HCT116 (cell line): ENCODE measurements around the gene ESRRA. TPM values are rescaled to one million over a fixed set of nuclear protein-coding genes. Genes with fewer than 3 reads are reported as not detected.

ENCODE experiments used
- ATAC-seq: fragments of 200-7000 bp; cut with Tn5 transposase; 2 replicates; pipeline ENCODE4 v1.9.1; 2020; ENCODE audit warnings: mild to moderate bottlenecking, moderate library complexity
- BruUV-seq: library from RNA; stranded (reverse); fragments of 400-500 nt; replicated peaks from 2 replicates; lab custom pipeline; 2021; lab: Mats Ljungman, UMichigan
- CTCF ChIA-PET: fragments of 300-600 bp; sonication (Branson Sonifier 250); formaldehyde crosslinking; loops from one replicate; lab custom pipeline; 2021; ENCODE audit warnings: antibody characterized with exemption; lab: Charles Lee
- POLR2A ChIA-PET: fragments of 300-600, 350-600 bp; sonication (Branson Sonifier 250); formaldehyde crosslinking; loops from one replicate; lab custom pipeline; 2021; ENCODE audit warnings: antibody characterized with exemption; lab: Charles Lee
- RAD21 ChIA-PET, 2 experiments: fragments of 300-600 bp; sonication (Branson Sonifier 250); formaldehyde crosslinking; loops; one replicate each; lab custom pipeline; 2023; ENCODE audit warnings: low total read pairs in 2 of 2; ENCODE audit not compliant: uncharacterized antibody in 2 of 2, unreplicated experiment in 2 of 2, low non-redundant PET in 1 of 2; lab: Charles Lee
- DNase-seq: peaks from one replicate; pipeline ENCODE4 v3.0.0-alpha.2; 2010; ENCODE audit warnings: low read depth, low spot score
- H2AFZ ChIP-seq: fragments of 200-600 bp; shearing (Covaris generic), sonication (generic); 2 replicates; pipeline ENCODE4 v1.6.1; 2017; ENCODE audit warnings: low read depth, mixed run types, mixed read lengths, antibody characterized with exemption, low read length; ENCODE audit not compliant: poor library complexity, severe bottlenecking
- H3K27ac ChIP-seq: 2 replicates; pipeline ENCODE4 v1.5.1; 2012; ENCODE audit warnings: low read depth, low read length
- H3K27me3 ChIP-seq: fragments of 200-600 bp; sonication (generic); 2 replicates; pipeline ENCODE4 v1.6.1; 2016; ENCODE audit warnings: mixed run types, low read length, mixed read lengths; ENCODE audit not compliant: insufficient read depth
- H3K36me3 ChIP-seq, 2 experiments: fragments of 200-500 bp in 1 of 2; fragments of 200-600 bp in 1 of 2; sonication (Bioruptor generic) in 1 of 2; sonication (generic) in 1 of 2; 2 replicates each; pipeline versions ENCODE4 v1.5.1 to v1.6.1; 2014 to 2016; ENCODE audit warnings: low read length in 2 of 2, inconsistent platforms in 1 of 2, mixed read lengths in 1 of 2, mixed run types in 1 of 2; ENCODE audit not compliant: insufficient read depth in 2 of 2, control insufficient read depth in 1 of 2
- H3K4me1 ChIP-seq, 2 experiments: fragments of 200-600 bp in 1 of 2; sonication (generic) in 1 of 2; 2 replicates each; pipeline versions ENCODE4 v1.5.1 to v1.6.1; 2012 to 2017; ENCODE audit warnings: low read length in 2 of 2, inconsistent platforms in 1 of 2, mild to moderate bottlenecking in 1 of 2, mixed read lengths in 1 of 2, mixed run types in 1 of 2, moderate library complexity in 1 of 2; ENCODE audit not compliant: insufficient read depth in 2 of 2, control insufficient read depth in 1 of 2
- H3K4me2 ChIP-seq: fragments of 200-600 bp; sonication (generic); 2 replicates; pipeline ENCODE4 v1.6.1; 2017; ENCODE audit warnings: mixed run types, low read length, mixed read lengths
- H3K4me3 ChIP-seq, 2 experiments: fragments of 200-600 bp in 1 of 2; sonication (generic) in 1 of 2; replicated peaks in 1 of 2; 2 replicates each; pipeline ENCODE4 v1.5.1; 2011 to 2016; ENCODE audit warnings: low read length in 2 of 2, control low read depth in 1 of 2, low read depth in 1 of 2, mild to moderate bottlenecking in 1 of 2, mixed read lengths in 1 of 2, mixed run types in 1 of 2
- H3K79me2 ChIP-seq: fragments of 200-600 bp; sonication (generic); 2 replicates; pipeline ENCODE4 v1.6.1; 2017; ENCODE audit warnings: mild to moderate bottlenecking, mixed run types, low read length, moderate library complexity, mixed read lengths; ENCODE audit not compliant: insufficient read depth
- H3K9ac ChIP-seq: fragments of 200-600 bp; sonication (generic); 2 replicates; pipeline ENCODE4 v1.6.1; 2016; ENCODE audit warnings: low read length, mixed read lengths
- H3K9me2 ChIP-seq: fragments of 200-600 bp; sonication (generic), shearing (Covaris generic); 2 replicates; pipeline ENCODE4 v1.6.1; 2017; ENCODE audit warnings: mixed run types, mild to moderate bottlenecking, moderate library complexity; ENCODE audit not compliant: insufficient read depth
- H3K9me3 ChIP-seq, 2 experiments: fragments of 200-500 bp in 1 of 2; fragments of 200-600 bp in 1 of 2; sonication (Bioruptor generic) in 1 of 2; sonication (generic) in 1 of 2; 2 replicates each; pipeline ENCODE4 v1.6.1; 2014 to 2017; ENCODE audit warnings: low read length in 2 of 2, mixed read lengths in 2 of 2, inconsistent platforms in 1 of 2, low read depth in 1 of 2, mild to moderate bottlenecking in 1 of 2, mixed run types in 1 of 2, moderate library complexity in 1 of 2; ENCODE audit not compliant: control insufficient read depth in 1 of 2, insufficient read depth in 1 of 2
- H4K20me1 ChIP-seq: fragments of 200-600 bp; sonication (generic), shearing (Covaris generic); 2 replicates; pipeline ENCODE4 v1.6.1; 2017; ENCODE audit warnings: mixed run types, mild to moderate bottlenecking, moderate library complexity; ENCODE audit not compliant: insufficient read depth
- CBX3 ChIP-seq: IDR thresholded peaks from 2 replicates; pipeline ENCODE4 v1.6.1; 2012; ENCODE audit warnings: low read depth
- CEBPB ChIP-seq: IDR thresholded peaks from 2 replicates; pipeline ENCODE4 v1.6.1; 2012; ENCODE audit warnings: low read depth
- EGR1 ChIP-seq: IDR thresholded peaks from 2 replicates; pipeline ENCODE4 v1.6.1; 2012; ENCODE audit warnings: low read depth
- ELF1 ChIP-seq: IDR thresholded peaks from 2 replicates; pipeline ENCODE4 v1.6.1; 2012; ENCODE audit warnings: low read depth, borderline replicate concordance
- EZH2 ChIP-seq: fragments of 200-600 bp; sonication (generic); IDR thresholded peaks from 2 replicates; pipeline ENCODE4 v1.6.1; 2017; ENCODE audit warnings: antibody characterized with exemption, mixed run types
- FOSL1 ChIP-seq: IDR thresholded peaks from 2 replicates; pipeline ENCODE4 v1.6.1; 2012; ENCODE audit warnings: low read depth
- JUND ChIP-seq: IDR thresholded peaks from 2 replicates; pipeline ENCODE4 v1.6.1; 2012
- POLR2A ChIP-seq: IDR thresholded peaks from 2 replicates; pipeline ENCODE4 v1.7.0; 2011; ENCODE audit warnings: borderline replicate concordance; ENCODE audit not compliant: insufficient read depth, insufficient read length; ENCODE audit errors: extremely low read depth
- POLR2AphosphoS5 ChIP-seq: IDR thresholded peaks from 2 replicates; pipeline ENCODE4 v1.6.1; 2011; ENCODE audit warnings: mild to moderate bottlenecking, low read depth, low read length, moderate library complexity
- RAD21 ChIP-seq: IDR thresholded peaks from 2 replicates; pipeline ENCODE4 v1.6.1; 2012; ENCODE audit warnings: low read depth, mild to moderate bottlenecking
- SIN3A ChIP-seq: IDR thresholded peaks from 2 replicates; pipeline ENCODE4 v1.6.1; 2012; ENCODE audit warnings: low read depth
- SP1 ChIP-seq: IDR thresholded peaks from 2 replicates; pipeline ENCODE4 v1.6.1; 2012; ENCODE audit warnings: low read depth
- SRF ChIP-seq: IDR thresholded peaks from 2 replicates; pipeline ENCODE4 v1.6.1; 2012; ENCODE audit warnings: low read depth
- YY1 ChIP-seq: IDR thresholded peaks from 2 replicates; pipeline ENCODE4 v1.6.1; 2011; ENCODE audit warnings: low read length, low read depth, moderate library complexity, mild to moderate bottlenecking; ENCODE audit not compliant: insufficient replicate concordance; ENCODE audit errors: extremely low read depth
- ZFX ChIP-seq: fragments of 450-650 bp; IDR thresholded peaks from 2 replicates; pipeline ENCODE4 v1.6.1; 2017
- ZNF274 ChIP-seq: fragments of 200-500 bp; sonication (Bioruptor generic); IDR thresholded peaks from 2 replicates; pipeline ENCODE4 v1.6.1; 2014; ENCODE audit warnings: mild to moderate bottlenecking, low read depth, low read length, inconsistent platforms
- intact Hi-C: fragments of 100-400 bp; cut with micrococcal nuclease; formaldehyde crosslinking; loops from 2 replicates; pipeline ENCODE4 v1.10.0; 2022
- total RNA-seq: library from RNA; stranded (reverse); gene quantifications from one replicate; pipeline ENCODE4 v1.2.1, GENCODE V29; 2021; ENCODE audit not compliant: unreplicated experiment
- TF ChIP-seq, protein P1 (sequence below): IDR thresholded peaks from 2 replicates; pipeline ENCODE4 v1.6.1; 2012
- TF ChIP-seq, protein P2 (sequence below): IDR thresholded peaks from 2 replicates; pipeline ENCODE4 v1.6.1; 2012
- TF ChIP-seq, protein P3 (sequence below): IDR thresholded peaks from 2 replicates; pipeline ENCODE4 v1.6.1; 2011; ENCODE audit warnings: mild to moderate bottlenecking, low read length, moderate library complexity; ENCODE audit not compliant: insufficient replicate concordance; ENCODE audit errors: extremely low read depth

The ESRRA gene
- total RNA-seq, 1 experiment from 2014 or later = 62.7 TPM

DNA sequence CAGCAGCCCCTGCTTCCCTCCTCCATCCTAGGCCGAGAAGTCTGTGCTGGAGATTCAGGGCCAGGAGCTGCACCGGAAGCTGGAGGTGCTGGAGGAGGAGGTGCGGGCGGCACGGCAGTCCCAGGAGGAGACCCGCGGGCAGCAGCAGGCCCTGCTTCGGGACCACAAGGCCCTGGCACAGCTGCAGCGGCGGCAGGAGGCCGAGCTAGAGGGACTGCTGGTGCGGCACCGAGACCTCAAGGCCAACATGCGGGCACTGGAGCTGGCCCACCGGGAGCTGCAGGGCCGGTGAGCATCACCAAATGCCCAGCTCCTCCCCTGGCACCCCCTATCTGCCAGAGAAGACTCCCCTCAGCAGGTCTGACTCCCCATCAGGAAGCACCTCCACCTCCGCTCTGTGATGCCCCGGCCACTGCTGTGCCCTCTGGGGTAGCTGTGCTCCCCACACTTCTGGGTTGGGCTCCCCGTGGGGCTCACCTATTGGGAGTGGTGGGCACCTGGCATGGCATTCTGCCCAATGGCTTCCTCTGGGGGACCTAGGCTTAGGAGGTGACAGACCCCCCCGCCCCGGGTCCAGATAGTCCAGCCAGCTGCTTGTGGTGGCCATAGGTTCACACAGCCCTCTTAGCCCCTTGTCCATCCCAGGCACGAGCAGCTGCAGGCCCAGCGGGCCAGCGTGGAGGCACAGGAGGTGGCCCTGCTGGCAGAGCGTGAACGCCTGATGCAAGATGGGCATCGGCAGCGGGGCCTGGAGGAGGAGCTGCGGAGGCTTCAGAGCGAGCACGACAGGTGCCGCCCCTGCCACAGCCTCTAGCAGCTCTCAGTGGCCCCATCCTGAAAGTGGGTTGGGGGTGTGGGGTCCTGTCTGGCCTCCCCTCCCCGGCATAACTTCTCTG, 47.0 kb downstream of the ESRRA start:
- Histone ChIP-seq H3K9ac (no peak overlapping the region), H3K4me3 (no peak overlapping the region), H3K79me2 (no peaks in the 10 kb centered on the region), H3K36me3 (no peaks in the 10 kb centered on the region), H3K27ac (no peak overlapping the region), H3K27me3 (no peaks in the 10 kb centered on the region), H4K20me1 (no peaks in the 10 kb centered on the region), H3K9me3 (no peaks in the 10 kb centered on the region), H3K9me2 (no peaks in the 10 kb centered on the region), H3K4me2 (no peak overlapping the region), H3K4me1 (peaks cover 15 to 35% of the 10 kb centered on the region in 2 experiments), H2AFZ (no peak overlapping the region)
- ChIA-PET CTCF (interaction anchor here (6.2 kb wide), 1 partner anchor 20 kb away, joined by 46 read pairs; no protein-coding TSS in a partner anchor), POLR2A (interaction anchor here (1.4 to 1.6 kb wide), 2 partner anchors 10 to 35 kb away, joined by 5 to 7 read pairs; partner anchors contain the start of genes PRDX5 and TRMT112), RAD21 (interaction anchor here (1.0 to 1.9 kb wide), 2 partner anchors 34 to 35 kb away, joined by 3 to 4 read pairs; partner anchors contain the start of genes PRDX5 (in 2 of the 2) and TRMT112 (in 1 of the 2))
- intact Hi-C loops = no loop called here
- no peak for ATAC-seq
- TF ChIP-seq ELF1 (no peak), SRF (no peak), EZH2 (no peak), CEBPB (no peak), EGR1 (no peak), FOSL1 (no peak), JUND (no peak), ZFX (no peak), RAD21 (no peak), SP1 (no peak), ZNF274 (no peak), SIN3A (no peak), POLR2AphosphoS5 (no peak), YY1 (no peak), CBX3 (no peak), POLR2A (no peak)
- TF ChIP-seq, protein P1, sequence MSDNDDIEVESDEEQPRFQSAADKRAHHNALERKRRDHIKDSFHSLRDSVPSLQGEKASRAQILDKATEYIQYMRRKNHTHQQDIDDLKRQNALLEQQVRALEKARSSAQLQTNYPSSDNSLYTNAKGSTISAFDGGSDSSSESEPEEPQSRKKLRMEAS = no peak
- TF ChIP-seq, protein P2, sequence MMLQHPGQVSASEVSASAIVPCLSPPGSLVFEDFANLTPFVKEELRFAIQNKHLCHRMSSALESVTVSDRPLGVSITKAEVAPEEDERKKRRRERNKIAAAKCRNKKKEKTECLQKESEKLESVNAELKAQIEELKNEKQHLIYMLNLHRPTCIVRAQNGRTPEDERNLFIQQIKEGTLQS = no peak
- TF ChIP-seq, protein P3, sequence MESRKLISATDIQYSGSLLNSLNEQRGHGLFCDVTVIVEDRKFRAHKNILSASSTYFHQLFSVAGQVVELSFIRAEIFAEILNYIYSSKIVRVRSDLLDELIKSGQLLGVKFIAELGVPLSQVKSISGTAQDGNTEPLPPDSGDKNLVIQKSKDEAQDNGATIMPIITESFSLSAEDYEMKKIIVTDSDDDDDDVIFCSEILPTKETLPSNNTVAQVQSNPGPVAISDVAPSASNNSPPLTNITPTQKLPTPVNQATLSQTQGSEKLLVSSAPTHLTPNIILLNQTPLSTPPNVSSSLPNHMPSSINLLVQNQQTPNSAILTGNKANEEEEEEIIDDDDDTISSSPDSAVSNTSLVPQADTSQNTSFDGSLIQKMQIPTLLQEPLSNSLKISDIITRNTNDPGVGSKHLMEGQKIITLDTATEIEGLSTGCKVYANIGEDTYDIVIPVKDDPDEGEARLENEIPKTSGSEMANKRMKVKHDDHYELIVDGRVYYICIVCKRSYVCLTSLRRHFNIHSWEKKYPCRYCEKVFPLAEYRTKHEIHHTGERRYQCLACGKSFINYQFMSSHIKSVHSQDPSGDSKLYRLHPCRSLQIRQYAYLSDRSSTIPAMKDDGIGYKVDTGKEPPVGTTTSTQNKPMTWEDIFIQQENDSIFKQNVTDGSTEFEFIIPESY = no peak
- no TSS peak for BruUV-seq
- DNase-seq = no peak
